SH-SY5Y (cell line): Measurements from ENCODE around the gene LACRT.

Experiments
- GATA2 ChIP-seq: IDR thresholded peaks from 2 replicates; pipeline ENCODE4 v1.6.1; 2011; ENCODE audit warnings: mild to moderate bottlenecking, low read depth, low read length
- GATA3 ChIP-seq: IDR thresholded peaks from 2 replicates; pipeline ENCODE4 v1.6.1; 2011; ENCODE audit warnings: low read depth, mild to moderate bottlenecking, low read length, moderate library complexity

DNA sequence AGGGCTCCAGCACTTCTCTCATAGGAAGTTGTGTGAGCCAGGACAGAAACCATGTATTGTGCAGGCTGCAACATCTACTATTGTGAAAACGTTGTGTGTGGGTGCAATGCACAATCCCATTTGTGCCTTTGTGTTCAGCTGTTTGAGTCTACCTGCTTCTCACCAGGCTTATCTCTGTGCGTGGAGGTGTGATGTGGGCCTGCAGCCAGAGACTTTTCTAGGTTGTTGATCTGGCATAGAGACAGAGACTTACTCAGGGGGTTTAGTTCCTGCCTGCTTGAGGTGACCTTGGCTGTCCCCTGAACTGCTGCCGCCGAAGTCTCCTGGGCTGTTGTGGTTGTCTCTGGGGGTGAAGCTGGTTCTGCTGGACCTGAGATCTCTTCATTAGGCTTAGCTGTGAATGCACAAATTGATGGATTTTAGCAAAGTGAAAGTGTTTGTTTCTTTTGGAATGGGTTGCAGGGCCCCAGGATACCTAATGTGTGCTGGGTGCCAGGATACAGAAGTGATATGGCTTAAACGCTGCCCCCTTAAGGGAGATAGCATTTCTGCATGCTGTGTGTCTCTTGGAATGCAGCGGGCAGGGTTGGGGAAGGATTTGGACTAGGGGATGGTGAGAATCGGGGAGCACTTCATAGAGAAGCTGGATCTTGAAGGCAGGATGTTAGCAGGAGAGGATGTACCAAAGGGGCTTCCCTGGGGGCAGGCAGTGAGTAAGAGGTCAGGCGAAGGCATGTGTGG, 2.5 kb downstream of the LACRT start:
- TF ChIP-seq GATA2 = no peak
- no peak for TF ChIP-seq GATA3
